Adipocyte (in vitro differentiated cells): ENCODE measurements around the gene RFTN1.
"Not testable (repeated sequence)": the region's sequence is repeated elsewhere in the genome, so short reads cannot be mapped to it uniquely, and the experiment has no call there.

Experiments used
- DNase-seq: peaks from one replicate; pipeline ENCODE4 v3.0.0-alpha.2; 2015; ENCODE audit warnings: low read depth
- H3K27me3 ChIP-seq: replicated peaks from 2 replicates; pipeline ENCODE4 v1.7.0; 2013; ENCODE audit warnings: mild to moderate bottlenecking, low read length, moderate library complexity; ENCODE audit not compliant: control insufficient read depth, insufficient read depth
- H3K36me3 ChIP-seq: 2 replicates; pipeline ENCODE4 v1.7.0; 2013; ENCODE audit warnings: low read length, mild to moderate bottlenecking, moderate library complexity; ENCODE audit not compliant: control insufficient read depth, insufficient read depth, severe bottlenecking
- H3K4me1 ChIP-seq: 2 replicates; pipeline ENCODE4 v1.7.0; 2013; ENCODE audit warnings: mild to moderate bottlenecking, low read length, moderate library complexity; ENCODE audit not compliant: control insufficient read depth, insufficient read depth
- H3K4me3 ChIP-seq: 2 replicates; pipeline ENCODE4 v1.7.0; 2013; ENCODE audit warnings: mild to moderate bottlenecking, low read length, moderate library complexity
- H3K9ac ChIP-seq: 2 replicates; pipeline ENCODE4 v1.7.0; 2013; ENCODE audit warnings: mild to moderate bottlenecking, low read length, moderate library complexity
- H3K9me3 ChIP-seq: 2 replicates; pipeline ENCODE4 v1.7.0; 2013; ENCODE audit warnings: mild to moderate bottlenecking, low read length, moderate library complexity; ENCODE audit not compliant: control insufficient read depth

The RFTN1 gene

DNA sequence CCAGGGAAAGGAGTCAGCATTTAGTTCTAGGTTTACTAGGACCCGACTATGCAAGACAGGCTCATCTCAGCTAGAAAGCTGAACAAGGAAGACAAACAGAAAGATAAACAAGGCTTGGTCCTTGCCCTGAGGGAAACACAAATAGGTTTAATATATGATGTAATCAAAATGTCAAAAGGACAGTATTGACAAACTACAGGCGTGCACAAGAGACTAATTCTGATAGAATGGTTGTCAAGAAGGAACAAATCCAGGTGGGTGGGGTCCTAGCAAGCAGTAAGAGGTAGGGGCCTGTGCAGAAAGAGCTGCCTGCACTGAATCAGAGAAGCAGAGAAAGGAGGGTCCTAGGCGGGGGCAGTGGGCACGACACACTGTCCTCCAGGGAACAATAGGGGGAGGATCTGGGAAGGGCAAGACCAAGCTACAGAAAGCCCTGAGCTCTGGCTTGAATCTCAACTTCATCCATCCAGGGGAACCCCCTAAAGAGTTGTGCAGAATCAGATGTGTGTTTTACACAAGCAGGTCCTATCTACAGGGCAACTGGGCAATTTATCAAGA lies 23.4 kb downstream of the RFTN1 start:
- no peak overlapping the region for H3K9ac ChIP-seq
- DNase-seq: no peak
- H3K36me3 ChIP-seq: peaks cover 30% of the 10 kb centered on the region
- H3K4me3 ChIP-seq: no peak overlapping the region
- H3K4me1 ChIP-seq: peaks cover 8% of the 10 kb centered on the region
- H3K27me3 ChIP-seq: no peaks in the 10 kb centered on the region
- H3K9me3 ChIP-seq: no peaks in the 10 kb centered on the region

DNA sequence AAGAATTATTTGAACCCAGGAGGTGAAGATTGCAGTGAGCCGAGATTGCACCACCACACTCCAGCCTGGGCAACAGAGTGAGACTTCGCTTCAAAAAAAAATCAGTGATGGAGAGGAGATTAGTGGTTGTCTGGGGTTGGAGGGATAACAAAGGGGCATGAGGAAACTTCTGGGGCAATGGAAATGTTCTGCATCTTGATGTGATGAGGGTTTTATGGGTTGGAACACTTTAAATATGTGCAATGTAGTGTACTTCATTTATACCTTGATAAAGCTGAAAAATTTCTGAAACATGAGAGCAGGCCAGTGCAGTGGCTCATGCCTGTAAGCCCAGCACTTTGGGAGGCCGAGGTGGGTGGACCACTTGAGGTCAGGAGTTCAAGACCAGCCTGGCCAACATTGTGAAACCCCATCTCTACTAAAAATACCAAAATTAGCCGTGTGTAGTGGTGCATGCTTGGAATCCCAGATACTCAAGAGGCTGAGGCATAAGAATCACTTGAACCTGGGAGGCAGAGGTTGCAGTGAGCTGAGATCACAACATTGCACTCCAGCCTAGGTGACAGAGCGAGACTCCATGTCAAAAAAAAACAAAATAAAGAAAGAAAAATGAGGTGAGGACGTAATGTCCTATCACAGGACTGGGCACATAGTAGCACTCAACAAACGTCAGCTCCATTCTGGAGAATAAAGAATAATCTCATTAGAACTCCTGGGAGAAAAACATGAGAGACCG lies 24.0 kb downstream of the RFTN1 start:
- H3K27me3 ChIP-seq, H3K9ac ChIP-seq, H3K4me3 ChIP-seq, H3K9me3 ChIP-seq, DNase-seq: not testable (repeated sequence)
- H3K4me1 ChIP-seq: peaks cover 15% of the 10 kb centered on the region
- H3K36me3 ChIP-seq: peaks cover 30% of the 10 kb centered on the region

DNA sequence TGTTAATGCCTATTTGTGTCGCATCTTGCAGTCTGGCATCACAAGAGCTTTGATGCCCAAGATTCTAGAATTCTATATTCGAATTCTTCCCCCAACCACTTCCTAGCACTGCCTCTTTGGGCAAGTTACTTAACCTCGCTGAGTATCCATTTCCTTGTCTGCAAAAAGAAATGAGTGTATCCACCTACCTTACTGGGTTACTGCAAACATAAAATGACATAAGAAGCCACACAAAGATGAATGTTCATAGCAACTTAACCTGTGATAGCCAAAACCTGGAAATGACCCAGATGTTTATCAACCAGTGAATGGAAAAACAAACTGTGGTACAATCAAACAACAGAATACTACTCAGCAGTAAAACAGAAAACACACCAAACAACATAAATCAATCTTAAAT lies 24.9 kb downstream of the RFTN1 start:
- H3K27me3 ChIP-seq: no peaks in the 10 kb centered on the region
- H3K36me3 ChIP-seq: peaks cover 30% of the 10 kb centered on the region
- H3K9ac ChIP-seq: no peak overlapping the region
- no peaks in the 10 kb centered on the region for H3K9me3 ChIP-seq
- H3K4me1 ChIP-seq: peaks cover 23% of the 10 kb centered on the region
- no peak overlapping the region for H3K4me3 ChIP-seq
- DNase-seq: no peak

DNA sequence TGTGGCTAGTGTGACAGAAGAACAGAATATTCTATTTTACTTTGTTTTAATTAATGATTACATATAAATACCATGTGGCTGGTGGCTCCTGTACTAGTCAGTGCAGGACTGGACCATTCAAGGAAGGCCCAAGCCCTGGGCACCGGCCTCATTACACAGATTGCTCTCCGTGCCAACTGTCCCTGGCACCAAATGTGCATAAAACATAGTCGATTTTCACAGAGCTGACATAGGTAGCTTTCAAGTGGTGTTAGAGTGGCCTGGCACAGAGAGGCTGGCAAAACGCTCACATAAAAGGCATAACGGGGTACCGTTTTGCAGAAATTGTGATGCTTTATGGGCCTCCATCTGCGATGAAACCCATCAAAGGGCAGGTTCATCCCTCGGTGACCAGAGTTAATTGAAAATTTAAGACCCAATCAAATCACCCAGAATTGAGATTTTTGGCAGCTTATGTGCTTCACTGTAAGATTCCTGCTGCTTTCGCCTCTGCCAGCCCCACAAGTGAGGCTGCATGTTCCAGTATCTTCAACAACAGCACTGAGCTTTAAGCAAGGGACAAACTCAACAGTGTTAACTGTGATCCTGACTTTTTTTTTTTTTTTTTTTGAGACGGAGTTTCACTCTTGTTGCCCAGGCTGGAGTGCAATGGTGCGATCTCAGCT lies 25.9 kb downstream of the RFTN1 start:
- no peaks in the 10 kb centered on the region for H3K9me3 ChIP-seq
- H3K27me3 ChIP-seq: no peaks in the 10 kb centered on the region
- no peak overlapping the region for H3K4me3 ChIP-seq
- peaks cover 28% of the 10 kb centered on the region for H3K4me1 ChIP-seq
- no peak for DNase-seq
- peaks cover 29% of the 10 kb centered on the region for H3K36me3 ChIP-seq
- no peak overlapping the region for H3K9ac ChIP-seq

GRCh38 chr3:16486951-16487480 lies 26.5 kb downstream of the RFTN1 start:
- H3K27me3 ChIP-seq: no peaks in the 10 kb centered on the region
- H3K36me3 ChIP-seq: peaks cover 22% of the 10 kb centered on the region
- peaks cover 32% of the 10 kb centered on the region for H3K4me1 ChIP-seq
- no peaks in the 10 kb centered on the region for H3K9me3 ChIP-seq
- H3K4me3 ChIP-seq: no peak overlapping the region
- DNase-seq: no peak
- H3K9ac ChIP-seq: no peak overlapping the region

DNA sequence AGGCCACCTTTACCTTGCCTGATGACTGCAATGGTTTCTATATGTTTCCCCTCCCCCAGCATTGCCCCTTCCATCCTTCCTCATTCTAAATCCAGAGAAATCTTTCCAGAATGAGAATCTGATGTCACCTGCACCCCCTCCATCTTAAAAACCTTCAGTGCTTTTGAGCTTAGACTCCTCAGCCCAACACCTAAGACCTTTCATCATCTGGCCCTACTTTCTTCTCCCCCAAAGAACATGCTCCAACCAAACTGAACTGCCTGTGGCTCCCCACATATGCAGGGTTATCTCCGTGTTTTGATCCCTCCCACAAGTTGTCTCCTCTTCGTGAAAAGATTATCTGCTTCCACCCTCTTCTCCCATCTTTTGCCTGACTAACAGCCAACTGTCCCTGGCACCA lies 27.3 kb downstream of the RFTN1 start:
- Histone ChIP-seq H3K9me3 (no peaks in the 10 kb centered on the region), H3K27me3 (no peaks in the 10 kb centered on the region), H3K4me3 (no peak overlapping the region), H3K4me1 (peaks cover 41% of the 10 kb centered on the region), H3K36me3 (peaks cover 14% of the 10 kb centered on the region), H3K9ac (no peak overlapping the region)
- no peak for DNase-seq

DNA sequence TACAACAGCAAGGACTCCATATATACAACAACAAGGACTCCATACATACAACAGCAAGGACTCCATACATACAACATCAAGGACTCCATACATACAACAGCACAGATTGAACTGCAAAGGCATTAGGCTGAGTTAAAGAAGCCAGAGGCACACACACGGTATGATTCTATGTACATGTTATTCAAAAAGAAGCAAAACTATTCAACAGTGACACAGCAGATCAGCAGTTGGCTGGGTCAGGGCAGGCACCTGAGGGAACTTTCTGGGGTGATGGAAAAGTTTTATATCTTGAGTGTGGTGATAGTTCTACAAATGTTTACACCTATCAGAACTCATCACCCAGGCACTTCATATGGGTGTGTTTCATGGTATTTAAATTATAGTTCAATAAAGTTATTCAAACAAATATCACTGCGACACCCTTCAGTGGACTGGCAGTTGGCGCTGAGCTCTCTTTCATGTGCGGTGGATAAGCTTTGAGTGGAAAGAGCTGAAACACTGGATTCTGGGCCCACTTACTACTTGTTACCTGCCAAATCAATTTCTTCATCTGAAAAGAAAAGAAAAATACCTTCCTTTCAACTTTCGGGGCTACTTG lies 28.0 kb downstream of the RFTN1 start:
- no peak for DNase-seq
- Histone ChIP-seq H3K9me3 (no peaks in the 10 kb centered on the region), H3K27me3 (no peaks in the 10 kb centered on the region), H3K4me3 (no peak overlapping the region), H3K36me3 (peaks cover 9% of the 10 kb centered on the region), H3K9ac (no peak overlapping the region), H3K4me1 (peaks cover 48% of the 10 kb centered on the region)

DNA sequence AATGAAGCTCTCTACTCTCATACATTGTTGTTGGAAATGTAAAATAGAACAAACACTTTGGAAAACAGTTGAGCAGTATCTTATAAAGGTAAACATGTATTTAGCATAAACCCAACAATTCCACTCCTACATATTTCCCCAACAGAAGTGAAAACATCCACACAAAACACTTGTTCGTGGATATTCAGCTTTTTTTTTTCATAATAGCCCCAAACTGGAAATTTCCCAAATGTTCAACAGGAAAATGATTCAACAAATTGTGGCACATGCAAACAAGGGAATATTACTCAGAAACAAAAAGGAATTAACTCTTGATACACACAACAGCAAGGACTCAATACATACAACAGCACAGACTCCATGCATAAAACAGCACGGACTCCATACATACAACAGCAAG lies 28.5 kb downstream of the RFTN1 start:
- H3K9ac ChIP-seq: no peak overlapping the region
- H3K4me1 ChIP-seq: peaks cover 52% of the 10 kb centered on the region
- no peaks in the 10 kb centered on the region for H3K9me3 ChIP-seq
- peaks cover 11% of the 10 kb centered on the region for H3K36me3 ChIP-seq
- no peak for DNase-seq
- no peak overlapping the region for H3K4me3 ChIP-seq
- no peaks in the 10 kb centered on the region for H3K27me3 ChIP-seq

GRCh38 chr3:16484216-16484615 lies 29.3 kb downstream of the RFTN1 start:
- DNase-seq: peak; percentile 97
- H3K4me3 ChIP-seq: no peak overlapping the region
- H3K27me3 ChIP-seq: no peaks in the 10 kb centered on the region

DNA sequence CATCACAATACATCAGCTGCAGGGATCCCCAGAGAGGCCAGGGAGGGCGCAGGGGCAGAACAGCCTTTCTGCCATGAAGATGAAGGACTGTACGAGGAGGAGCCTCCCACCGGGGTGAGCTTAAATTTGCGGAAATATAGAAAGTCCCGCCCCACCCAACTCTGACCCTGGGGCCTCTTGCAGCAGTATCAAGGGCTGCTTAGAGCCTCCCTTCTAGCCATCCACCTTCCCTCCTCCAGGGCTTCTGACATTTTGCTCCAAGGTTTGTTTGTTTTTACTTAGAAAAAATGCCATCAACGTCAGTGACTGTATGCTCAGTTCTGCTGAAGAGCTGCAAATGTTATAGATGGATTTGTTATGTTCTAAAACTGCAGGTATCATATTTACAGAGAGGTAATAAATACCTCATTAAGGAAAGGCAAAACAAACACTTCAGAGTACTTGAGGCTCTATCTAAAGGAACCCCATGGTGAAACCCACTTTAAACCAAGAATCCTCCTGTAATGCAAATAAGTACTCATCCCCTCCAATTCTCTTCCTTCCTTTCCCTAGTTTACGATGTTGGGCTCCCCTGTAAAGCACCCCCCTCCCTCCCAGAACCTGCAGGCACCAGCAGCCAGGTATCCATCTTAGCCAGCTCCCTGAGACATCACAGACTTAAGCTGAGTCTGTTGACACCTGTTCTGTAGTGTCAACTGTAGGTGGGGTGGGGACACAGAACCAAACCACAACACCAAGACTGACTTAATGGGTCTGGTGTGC lies 30.5 kb downstream of the RFTN1 start:
- Histone ChIP-seq H3K36me3 (peaks cover 19% of the 10 kb centered on the region), H3K4me1 (peaks cover 65% of the 10 kb centered on the region), H3K9me3 (no peaks in the 10 kb centered on the region), H3K9ac (no peak overlapping the region), H3K4me3 (no peak overlapping the region), H3K27me3 (no peaks in the 10 kb centered on the region)
- peak; percentile 40 for DNase-seq

More at GRCh38 chr3:16484216-16484615, 29.3 kb downstream of the RFTN1 start:
- peaks cover 18% of the 10 kb centered on the region for H3K36me3 ChIP-seq
- H3K4me1 ChIP-seq: peaks cover 54% of the 10 kb centered on the region
- no peak overlapping the region for H3K9ac ChIP-seq
- no peaks in the 10 kb centered on the region for H3K9me3 ChIP-seq
